SU-DHL-6 (cell line): ENCODE measurements around the gene ZNF519.
"Not testable (repeated sequence)": the region's sequence is repeated elsewhere in the genome, so short reads cannot be mapped to it uniquely, and the experiment has no call there.

Experiments used
- EZH2phosphoT487 ChIP-seq: fragments of 200-600 bp; sonication (generic), shearing (Covaris generic); conservative IDR thresholded peaks from 2 replicates; pipeline ENCODE4 v1.6.1; 2018; ENCODE audit warnings: mild to moderate bottlenecking, antibody characterized with exemption, low read length, moderate library complexity, mixed read lengths
- TF ChIP-seq, protein P1 (sequence below): fragments of 200-600 bp; sonication (generic); IDR thresholded peaks from one replicate; pipeline ENCODE4 v1.5.1; 2017; ENCODE audit warnings: antibody characterized with exemption, mild to moderate bottlenecking, low read length, moderate library complexity; ENCODE audit not compliant: insufficient read depth, poor library complexity, severe bottlenecking

DNA sequence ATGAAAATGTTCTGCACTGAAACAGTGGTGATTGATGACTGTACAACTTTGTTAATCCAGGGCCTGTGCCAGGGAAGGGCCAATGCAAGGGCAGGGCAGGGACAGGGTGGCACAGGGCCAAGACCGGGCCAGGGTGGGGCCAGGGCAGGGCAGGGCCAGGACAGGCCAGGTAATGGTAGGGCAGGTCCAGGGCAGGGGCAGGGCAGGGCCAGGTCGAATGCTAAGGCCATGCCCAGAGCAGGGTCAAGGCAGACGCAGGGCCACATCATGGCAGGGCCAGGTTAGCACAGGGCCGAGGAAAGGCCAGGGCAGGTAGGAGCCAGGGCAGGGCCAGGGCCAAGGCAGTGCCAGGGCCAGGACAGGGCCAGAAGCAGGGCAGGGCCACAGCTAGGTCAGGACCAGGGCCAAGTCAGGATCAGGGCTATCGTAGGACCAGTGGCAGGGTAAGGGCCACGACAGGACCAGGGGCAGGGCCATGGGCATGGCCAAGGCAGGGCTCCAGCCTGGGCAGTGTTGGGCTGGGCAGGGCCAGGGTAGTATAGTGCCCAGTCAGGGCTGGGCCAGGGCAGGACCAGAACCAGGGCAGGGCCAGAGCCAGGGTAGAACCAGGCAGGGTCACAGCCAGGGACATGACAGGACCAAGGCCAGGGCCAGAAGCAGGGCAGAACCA lies 38.3 kb upstream of the ZNF519 start:
- TF ChIP-seq, protein P1, sequence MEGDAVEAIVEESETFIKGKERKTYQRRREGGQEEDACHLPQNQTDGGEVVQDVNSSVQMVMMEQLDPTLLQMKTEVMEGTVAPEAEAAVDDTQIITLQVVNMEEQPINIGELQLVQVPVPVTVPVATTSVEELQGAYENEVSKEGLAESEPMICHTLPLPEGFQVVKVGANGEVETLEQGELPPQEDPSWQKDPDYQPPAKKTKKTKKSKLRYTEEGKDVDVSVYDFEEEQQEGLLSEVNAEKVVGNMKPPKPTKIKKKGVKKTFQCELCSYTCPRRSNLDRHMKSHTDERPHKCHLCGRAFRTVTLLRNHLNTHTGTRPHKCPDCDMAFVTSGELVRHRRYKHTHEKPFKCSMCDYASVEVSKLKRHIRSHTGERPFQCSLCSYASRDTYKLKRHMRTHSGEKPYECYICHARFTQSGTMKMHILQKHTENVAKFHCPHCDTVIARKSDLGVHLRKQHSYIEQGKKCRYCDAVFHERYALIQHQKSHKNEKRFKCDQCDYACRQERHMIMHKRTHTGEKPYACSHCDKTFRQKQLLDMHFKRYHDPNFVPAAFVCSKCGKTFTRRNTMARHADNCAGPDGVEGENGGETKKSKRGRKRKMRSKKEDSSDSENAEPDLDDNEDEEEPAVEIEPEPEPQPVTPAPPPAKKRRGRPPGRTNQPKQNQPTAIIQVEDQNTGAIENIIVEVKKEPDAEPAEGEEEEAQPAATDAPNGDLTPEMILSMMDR: not testable (repeated sequence)
- not testable (repeated sequence) for TF ChIP-seq EZH2phosphoT487
